GM19452 (cell line): ENCODE data around the gene FOXF2.

ENCODE experiments used
- ATAC-seq: cut with Tn5 transposase; IDR thresholded peaks from one replicate; pipeline ENCODE4 v1.9.1; 2021; ENCODE audit not compliant: unreplicated experiment

Gene FOXF2

GRCh38 chr6:1378065-1379016, 11.0 kb upstream of the FOXF2 start:
- ATAC-seq = no peak

GRCh38 chr6:1379017-1379787, 10.2 kb upstream of the FOXF2 start:
- ATAC-seq = no peak

- no peak for ATAC-seq
These were observed 9.6 kb upstream of the FOXF2 start for GRCh38 chr6:1379788-1380147.

- ATAC-seq = no peak
These were observed 8.6 kb upstream of the FOXF2 start for GRCh38 chr6:1380625-1381427.

GRCh38 chr6:1381481-1382330, 7.7 kb upstream of the FOXF2 start:
- ATAC-seq = peak; percentile 48

GRCh38 chr6:1382331-1382882, 7.0 kb upstream of the FOXF2 start:
- no peak for ATAC-seq

- no peak for ATAC-seq
These were observed 6.3 kb upstream of the FOXF2 start for GRCh38 chr6:1382883-1383728.

GRCh38 chr6:1383729-1384548, 5.4 kb upstream of the FOXF2 start:
- no peak for ATAC-seq

- no peak for ATAC-seq
These were observed 4.7 kb upstream of the FOXF2 start for GRCh38 chr6:1384549-1385128.

- no peak for ATAC-seq
These were observed 4.0 kb upstream of the FOXF2 start for GRCh38 chr6:1385129-1386037.

- ATAC-seq = no peak
These were observed 3.2 kb upstream of the FOXF2 start for GRCh38 chr6:1386038-1386709.

- no peak for ATAC-seq
These were observed 1.9 kb upstream of the FOXF2 start for GRCh38 chr6:1387538-1387875.

- ATAC-seq = no peak
These were observed 1.3 kb upstream of the FOXF2 start for GRCh38 chr6:1387876-1388629.

GRCh38 chr6:1388630-1389368, 577 bp upstream of the FOXF2 start:
- ATAC-seq = no peak
